Esophagus (tissue), 2 donors: ENCODE measurements around the gene NCDN. TPM values are rescaled to one million over a fixed set of nuclear protein-coding genes. Genes with fewer than 3 reads are reported as not detected.

Experiments
- polyA plus RNA-seq, 2 donors: library from polyadenylated mRNA; stranded (reverse); fragments of 200-250 nt; gene quantifications; one replicate each; pipeline ENCODE4 v1.2.3, GENCODE V29; 2013
- donor health status: healthy with polysubstance abuse.
- donor health status: Bipolar disorder and iron deficiency.

NCDN gene
- polyA plus RNA-seq, 2 donors, result 4.6 to 8.3 TPM

Other genes with a start within 250 kb of the NCDN start
- 10 to 100 TPM; 12.8 to 16.7 TPM for gene KIAA0319L, start 396 bp upstream of the NCDN start, polyA plus RNA-seq
- 1 to 10 TPM in 1 of 2 donors, under 1 TPM in 1; 0.87 to 1.0 TPM for gene TFAP2E, start 15.5 kb downstream of the NCDN start, polyA plus RNA-seq
- gene PSMB2, start 83.7 kb downstream of the NCDN start, polyA plus RNA-seq, result 10 to 100 TPM; 29.7 to 42.5 TPM
- 1 to 10 TPM in 1 of 2 donors, under 1 TPM in 1; 0.94 to 2.4 TPM for gene C1orf216, start 161.1 kb downstream of the NCDN start, polyA plus RNA-seq
- gene CLSPN, start 212.2 kb downstream of the NCDN start, polyA plus RNA-seq, result 1 to 10 TPM in 1 of 2 donors, under 1 TPM in 1; 0.94 to 1.9 TPM